ENCODE measurements around the gene SLC25A11.

The SLC25A11 gene

GRCh38 chr17:4960279-4960922 is 20.6 kb upstream of the SLC25A11 start:
- TF ChIP-seq CTCF (IDR thresholded peaks at IDR 0.05): no peak
- H3K9me3 ChIP-seq: no peaks in the 10 kb centered on the region
- H3K27ac ChIP-seq: no peak overlapping the region
- H3K36me3 ChIP-seq: peaks cover 12% of the 10 kb centered on the region
- H3K27me3 ChIP-seq: no peaks in the 10 kb centered on the region
- H3K4me1 ChIP-seq (ENCODE audit: control insufficient read depth in 1 of 2, insufficient read depth in 1 of 2, low read depth in 1 of 2, low read length in 1 of 2): peaks cover under 1 to 7% of the 10 kb centered on the region in 2 experiments
- no peak overlapping the region for H3K4me3 ChIP-seq (ENCODE audit: low read depth in 1 of 2, low read length in 1 of 2)

- Histone ChIP-seq H3K36me3 (peaks cover 12% of the 10 kb centered on the region), H3K4me1 (ENCODE audit: control insufficient read depth in 1 of 2, insufficient read depth in 1 of 2, low read depth in 1 of 2, low read length in 1 of 2) (peaks cover 0 to 6% of the 10 kb centered on the region in 2 experiments), H3K27ac (no peak overlapping the region), H3K27me3 (no peaks in the 10 kb centered on the region), H3K4me3 (ENCODE audit: low read depth in 1 of 2, low read length in 1 of 2) (no peak overlapping the region), H3K9me3 (no peaks in the 10 kb centered on the region)
- no peak for TF ChIP-seq CTCF (IDR thresholded peaks at IDR 0.05)
These were observed 19.6 kb upstream of the SLC25A11 start for GRCh38 chr17:4959261-4959965.

GRCh38 chr17:4958102-4958501 is 18.3 kb upstream of the SLC25A11 start:
- Histone ChIP-seq H3K36me3 (peaks cover 12% of the 10 kb centered on the region), H3K27ac (no peak overlapping the region), H3K9me3 (no peaks in the 10 kb centered on the region), H3K27me3 (no peaks in the 10 kb centered on the region), H3K4me3 (ENCODE audit: low read depth in 1 of 2, low read length in 1 of 2) (no peak overlapping the region), H3K4me1 (ENCODE audit: control insufficient read depth in 1 of 2, insufficient read depth in 1 of 2, low read depth in 1 of 2, low read length in 1 of 2) (peaks cover 0 to 6% of the 10 kb centered on the region in 2 experiments)
- no peak for TF ChIP-seq CTCF (IDR thresholded peaks at IDR 0.05)

- Histone ChIP-seq H3K4me1 (ENCODE audit: control insufficient read depth in 1 of 2, insufficient read depth in 1 of 2, low read depth in 1 of 2, low read length in 1 of 2) (peaks cover 2 to 8% of the 10 kb centered on the region in 2 experiments), H3K36me3 (peaks cover 12% of the 10 kb centered on the region), H3K27me3 (no peaks in the 10 kb centered on the region), H3K9me3 (no peaks in the 10 kb centered on the region), H3K27ac (no peak overlapping the region), H3K4me3 (ENCODE audit: low read depth in 1 of 2, low read length in 1 of 2) (no peak overlapping the region)
- TF ChIP-seq CTCF (IDR thresholded peaks at IDR 0.05): no peak
These were observed 16.7 kb upstream of the SLC25A11 start for GRCh38 chr17:4956493-4957061.

- H3K4me3 ChIP-seq (ENCODE audit: low read depth in 1 of 2, low read length in 1 of 2): no peak overlapping the region
- no peaks in the 10 kb centered on the region for H3K27me3 ChIP-seq
- no peak for TF ChIP-seq CTCF (IDR thresholded peaks at IDR 0.05)
- peaks cover 17 to 23% of the 10 kb centered on the region in 2 experiments for H3K4me1 ChIP-seq (ENCODE audit: control insufficient read depth in 1 of 2, insufficient read depth in 1 of 2, low read depth in 1 of 2, low read length in 1 of 2)
- no peak overlapping the region for H3K27ac ChIP-seq
- peaks cover 11% of the 10 kb centered on the region for H3K36me3 ChIP-seq
- H3K9me3 ChIP-seq: no peaks in the 10 kb centered on the region
These were observed 15.2 kb upstream of the SLC25A11 start for GRCh38 chr17:4955091-4955490.

All from neutrophil (primary cell).